Measurements from ENCODE around the gene ADARB2. TPM values are rescaled to one million over a fixed set of nuclear protein-coding genes. Genes with fewer than 3 reads are reported as not detected.
A peak's percentile ranks its signal among the peaks of the same experiment; 100 is the strongest.

The ADARB2 gene
- polyA plus RNA-seq, 1 of the 3 experiments (the other 2 are of a cell fraction) = not detected

DNA sequence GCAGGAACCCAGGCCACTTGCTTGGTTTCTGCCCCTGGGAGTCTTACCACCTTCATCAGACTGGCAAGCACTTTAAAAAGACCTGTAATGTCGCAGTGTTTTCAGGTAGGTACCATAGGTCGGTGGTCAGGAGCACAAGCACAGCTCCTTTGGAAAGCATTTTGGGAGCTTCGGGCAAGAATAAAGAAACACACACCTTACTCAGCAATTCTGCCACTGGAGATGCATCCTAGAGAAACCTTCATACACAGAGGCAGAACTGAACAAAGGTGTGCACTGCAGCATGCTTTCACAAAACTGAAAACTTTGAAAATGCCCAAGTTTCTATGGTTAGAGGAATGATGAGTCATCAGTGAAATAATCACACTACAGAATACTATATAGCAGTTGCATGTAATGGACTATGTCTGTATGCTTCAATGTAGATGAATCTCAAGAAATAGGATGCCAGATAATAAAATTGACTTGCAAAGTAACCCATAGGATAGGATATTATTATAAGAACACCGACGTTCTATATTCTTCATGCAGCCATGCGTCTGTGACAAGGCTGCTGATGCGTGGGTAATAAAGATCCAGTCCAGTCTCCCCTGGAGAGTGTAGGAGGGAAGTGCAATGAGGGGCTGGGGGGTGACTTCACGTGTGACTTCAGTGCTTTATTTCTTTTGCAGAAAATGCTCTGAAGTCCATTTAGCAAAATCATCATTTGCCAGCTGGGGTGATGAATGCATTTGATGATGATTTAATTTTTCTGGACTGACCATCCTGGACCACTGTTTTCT lies 371.6 kb downstream of the ADARB2 start (continued):
- TF ChIP-seq, protein P1, sequence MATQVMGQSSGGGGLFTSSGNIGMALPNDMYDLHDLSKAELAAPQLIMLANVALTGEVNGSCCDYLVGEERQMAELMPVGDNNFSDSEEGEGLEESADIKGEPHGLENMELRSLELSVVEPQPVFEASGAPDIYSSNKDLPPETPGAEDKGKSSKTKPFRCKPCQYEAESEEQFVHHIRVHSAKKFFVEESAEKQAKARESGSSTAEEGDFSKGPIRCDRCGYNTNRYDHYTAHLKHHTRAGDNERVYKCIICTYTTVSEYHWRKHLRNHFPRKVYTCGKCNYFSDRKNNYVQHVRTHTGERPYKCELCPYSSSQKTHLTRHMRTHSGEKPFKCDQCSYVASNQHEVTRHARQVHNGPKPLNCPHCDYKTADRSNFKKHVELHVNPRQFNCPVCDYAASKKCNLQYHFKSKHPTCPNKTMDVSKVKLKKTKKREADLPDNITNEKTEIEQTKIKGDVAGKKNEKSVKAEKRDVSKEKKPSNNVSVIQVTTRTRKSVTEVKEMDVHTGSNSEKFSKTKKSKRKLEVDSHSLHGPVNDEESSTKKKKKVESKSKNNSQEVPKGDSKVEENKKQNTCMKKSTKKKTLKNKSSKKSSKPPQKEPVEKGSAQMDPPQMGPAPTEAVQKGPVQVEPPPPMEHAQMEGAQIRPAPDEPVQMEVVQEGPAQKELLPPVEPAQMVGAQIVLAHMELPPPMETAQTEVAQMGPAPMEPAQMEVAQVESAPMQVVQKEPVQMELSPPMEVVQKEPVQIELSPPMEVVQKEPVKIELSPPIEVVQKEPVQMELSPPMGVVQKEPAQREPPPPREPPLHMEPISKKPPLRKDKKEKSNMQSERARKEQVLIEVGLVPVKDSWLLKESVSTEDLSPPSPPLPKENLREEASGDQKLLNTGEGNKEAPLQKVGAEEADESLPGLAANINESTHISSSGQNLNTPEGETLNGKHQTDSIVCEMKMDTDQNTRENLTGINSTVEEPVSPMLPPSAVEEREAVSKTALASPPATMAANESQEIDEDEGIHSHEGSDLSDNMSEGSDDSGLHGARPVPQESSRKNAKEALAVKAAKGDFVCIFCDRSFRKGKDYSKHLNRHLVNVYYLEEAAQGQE (IDR thresholded peaks at IDR 0.05; ENCODE audit: low read depth, low read length) = no peak

GRCh38 chr10:1364151-1364910 lies 373.0 kb downstream of the ADARB2 start:
- DNase-seq = peak; percentile 14

More at GRCh38 chr10:1364151-1364910, 373.0 kb downstream of the ADARB2 start:
- Histone ChIP-seq H3K9me3 (no peaks in the 10 kb centered on the region), H3K4me1 (ENCODE audit: control insufficient read depth in 1 of 2, insufficient read depth in 2 of 2, low read depth in 1 of 2, low read length in 1 of 2) (peaks cover 0 to 25% of the 10 kb centered on the region in 2 experiments; a peak in 1 of 4 replicates), H3K9me2 (no peaks in the 10 kb centered on the region), H2AFZ (ENCODE audit: low read depth) (no peak overlapping the region), H3K9ac (no peak overlapping the region), H3K36me3 (replicated peaks in 1 of 2; ENCODE audit: control insufficient read depth in 1 of 2, insufficient read depth in 2 of 2, low read length in 1 of 2) (no peaks in the 10 kb centered on the region), H3F3A (replicated peaks; ENCODE audit: insufficient read depth) (no peaks in the 10 kb centered on the region), H3K4me2 (no peak overlapping the region), H3K27ac (ENCODE audit: low read depth in 2 of 2, low read length in 1 of 2) (no peak overlapping the region), H3K27me3 (ENCODE audit: insufficient read depth) (no peaks in the 10 kb centered on the region), H3K4me3 (ENCODE audit: low read depth in 2 of 2, low read length in 1 of 2) (no peak overlapping the region), H3K79me2 (ENCODE audit: insufficient read depth) (no peaks in the 10 kb centered on the region), H4K20me1 (ENCODE audit: insufficient read depth) (no peaks in the 10 kb centered on the region)
- POLR2A ChIA-PET = no interaction called here
- CTCF ChIA-PET = interaction anchor here (1.0 kb wide), 1 partner anchor 56 kb away, joined by 3 read pairs; no protein-coding TSS in a partner anchor
- 55% methylated on average over 13 of the region's 16 CpGs for WGBS (ENCODE audit: low lambda C conversion rate)
- no peak for TF ChIP-seq TEAD4 (IDR thresholded peaks at IDR 0.05; ENCODE audit: borderline replicate concordance, insufficient read depth)
- TF ChIP-seq, protein P2, sequence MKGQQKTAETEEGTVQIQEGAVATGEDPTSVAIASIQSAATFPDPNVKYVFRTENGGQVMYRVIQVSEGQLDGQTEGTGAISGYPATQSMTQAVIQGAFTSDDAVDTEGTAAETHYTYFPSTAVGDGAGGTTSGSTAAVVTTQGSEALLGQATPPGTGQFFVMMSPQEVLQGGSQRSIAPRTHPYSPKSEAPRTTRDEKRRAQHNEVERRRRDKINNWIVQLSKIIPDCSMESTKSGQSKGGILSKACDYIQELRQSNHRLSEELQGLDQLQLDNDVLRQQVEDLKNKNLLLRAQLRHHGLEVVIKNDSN (IDR thresholded peaks at IDR 0.05; ENCODE audit: borderline replicate concordance, low read depth) = no peak
- TF ChIP-seq FOXJ3 (CRISPR knock-in tag; IDR thresholded peaks at IDR 0.05) = no peak
- TF ChIP-seq, protein P3, sequence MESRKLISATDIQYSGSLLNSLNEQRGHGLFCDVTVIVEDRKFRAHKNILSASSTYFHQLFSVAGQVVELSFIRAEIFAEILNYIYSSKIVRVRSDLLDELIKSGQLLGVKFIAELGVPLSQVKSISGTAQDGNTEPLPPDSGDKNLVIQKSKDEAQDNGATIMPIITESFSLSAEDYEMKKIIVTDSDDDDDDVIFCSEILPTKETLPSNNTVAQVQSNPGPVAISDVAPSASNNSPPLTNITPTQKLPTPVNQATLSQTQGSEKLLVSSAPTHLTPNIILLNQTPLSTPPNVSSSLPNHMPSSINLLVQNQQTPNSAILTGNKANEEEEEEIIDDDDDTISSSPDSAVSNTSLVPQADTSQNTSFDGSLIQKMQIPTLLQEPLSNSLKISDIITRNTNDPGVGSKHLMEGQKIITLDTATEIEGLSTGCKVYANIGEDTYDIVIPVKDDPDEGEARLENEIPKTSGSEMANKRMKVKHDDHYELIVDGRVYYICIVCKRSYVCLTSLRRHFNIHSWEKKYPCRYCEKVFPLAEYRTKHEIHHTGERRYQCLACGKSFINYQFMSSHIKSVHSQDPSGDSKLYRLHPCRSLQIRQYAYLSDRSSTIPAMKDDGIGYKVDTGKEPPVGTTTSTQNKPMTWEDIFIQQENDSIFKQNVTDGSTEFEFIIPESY (IDR thresholded peaks at IDR 0.05; ENCODE audit: borderline replicate concordance, low read depth) = no peak
- TF ChIP-seq JUND (IDR thresholded peaks at IDR 0.05) = no peak
- TF ChIP-seq MXI1 (IDR thresholded peaks at IDR 0.05; ENCODE audit: low read depth, low read length) = no peak
- TF ChIP-seq TCF12 (IDR thresholded peaks at IDR 0.05) = no peak
- TF ChIP-seq GATA2 (CRISPR knock-in tag; IDR thresholded peaks at IDR 0.05) = no peak
- TF ChIP-seq NFIC (IDR thresholded peaks at IDR 0.05; ENCODE audit: borderline replicate concordance) = no peak
- TF ChIP-seq RAD21 (IDR thresholded peaks at IDR 0.05; ENCODE audit: low read length) = no peak
- no peak for TF ChIP-seq CHD2 (IDR thresholded peaks at IDR 0.05; ENCODE audit: low read length, partially characterized antibody)
- TF ChIP-seq NRF1 (IDR thresholded peaks at IDR 0.05; ENCODE audit: low read depth, low read length) = no peak
- no peak for TF ChIP-seq FOXM1 (IDR thresholded peaks at IDR 0.05; ENCODE audit: low read depth)
- TF ChIP-seq, protein P4, sequence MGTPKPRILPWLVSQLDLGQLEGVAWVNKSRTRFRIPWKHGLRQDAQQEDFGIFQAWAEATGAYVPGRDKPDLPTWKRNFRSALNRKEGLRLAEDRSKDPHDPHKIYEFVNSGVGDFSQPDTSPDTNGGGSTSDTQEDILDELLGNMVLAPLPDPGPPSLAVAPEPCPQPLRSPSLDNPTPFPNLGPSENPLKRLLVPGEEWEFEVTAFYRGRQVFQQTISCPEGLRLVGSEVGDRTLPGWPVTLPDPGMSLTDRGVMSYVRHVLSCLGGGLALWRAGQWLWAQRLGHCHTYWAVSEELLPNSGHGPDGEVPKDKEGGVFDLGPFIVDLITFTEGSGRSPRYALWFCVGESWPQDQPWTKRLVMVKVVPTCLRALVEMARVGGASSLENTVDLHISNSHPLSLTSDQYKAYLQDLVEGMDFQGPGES (IDR thresholded peaks at IDR 0.05; ENCODE audit: low read depth, low read length) = no peak
- TF ChIP-seq YY1 (IDR thresholded peaks at IDR 0.05; ENCODE audit: low read depth) = no peak
- TF ChIP-seq RXRA (IDR thresholded peaks at IDR 0.05; ENCODE audit: borderline replicate concordance, low read depth) = no peak
